Placental epithelial cell (primary cell): ENCODE results near the gene ZNF263. TPM values are rescaled to one million over a fixed set of nuclear protein-coding genes. Genes with fewer than 3 reads are reported as not detected.

ENCODE experiments used
- total RNA-seq: library from RNA; depleted of rRNA; stranded (reverse); fragments of >200 nt; gene quantifications from 2 replicates; pipeline ENCODE4 v1.2.3, GENCODE V29; 2012

ZNF263 gene
- 47.8 and 63.6 TPM in 2 replicates for total RNA-seq

GRCh38 chr16:3282730-3283542 lies at the start of gene ZNF263:
Gene ZNF263 (plus strand): TSS chr16:3283491. CDS start chr16:3283819, 328 bp downstream.

GRCh38 chr16:3234857-3235561 lies 48.3 kb upstream of the ZNF263 start, which contains the start of gene ZNF200:
Gene ZNF200 (minus strand): TSS chr16:3235158. CDS start chr16:3233755, 1,403 bp downstream.

GRCh38 chr16:3256146-3256865 lies 27.0 kb upstream of the ZNF263 start, which contains the start of gene MEFV:
Gene MEFV (minus strand): TSS chr16:3256633. CDS start chr16:3256587, 46 bp downstream.

GRCh38 chr16:3305109-3306068 lies 22.1 kb downstream of the ZNF263 start, which contains the start of the genes TIGD7 and ZNF75A:
Gene TIGD7 (minus strand): TSS chr16:3305430. CDS start chr16:3300614, 4,816 bp downstream.
Gene ZNF75A (plus strand): TSS chr16:3305497. CDS start chr16:3308429, 2,932 bp downstream.

Other genes with a start within 250 kb of the ZNF263 start
- gene BICDL2, start 246.5 kb upstream of the ZNF263 start, total RNA-seq: not detected in 2 replicates
- gene MMP25, start 236.9 kb upstream of the ZNF263 start, total RNA-seq: under 0.01 and 0.11 TPM in 2 replicates
- 0.79 and 7.4 TPM in 2 replicates for gene IL32, start 217.9 kb upstream of the ZNF263 start, total RNA-seq
- gene ZSCAN10, start 184.2 kb upstream of the ZNF263 start, total RNA-seq: not detected in 2 replicates
- gene ZNF205, start 170.9 kb upstream of the ZNF263 start, total RNA-seq: 13.7 and 19.2 TPM in 2 replicates
- 11.4 and 13.2 TPM in 2 replicates for gene ZNF213, start 148.5 kb upstream of the ZNF263 start, total RNA-seq
- gene OR1F1, start 95.3 kb upstream of the ZNF263 start, total RNA-seq: not detected in 2 replicates
- 8.6 and 10.6 TPM in 2 replicates for gene ZNF200, start 48.3 kb upstream of the ZNF263 start, total RNA-seq
- gene MEFV, start 26.9 kb upstream of the ZNF263 start, total RNA-seq: 0.22 TPM in 1 of 2 replicates, not detected in the other
- gene TIGD7, start 21.9 kb downstream of the ZNF263 start, total RNA-seq: 4.1 and 6.7 TPM in 2 replicates
- 35.8 and 36.5 TPM in 2 replicates for gene ZNF75A, start 22.0 kb downstream of the ZNF263 start, total RNA-seq
- under 0.01 and 0.43 TPM in 2 replicates for gene OR2C1, start 72.4 kb downstream of the ZNF263 start, total RNA-seq
- 11.1 and 11.4 TPM in 2 replicates for gene ZSCAN32, start 117.5 kb downstream of the ZNF263 start, total RNA-seq
- gene ZNF174, start 117.7 kb downstream of the ZNF263 start, total RNA-seq: 7.6 and 7.9 TPM in 2 replicates
- 1.2 and 2.3 TPM in 2 replicates for gene ZNF597, start 160.0 kb downstream of the ZNF263 start, total RNA-seq
- 20.0 and 30.6 TPM in 2 replicates for gene NAA60, start 160.2 kb downstream of the ZNF263 start, total RNA-seq
- not detected in 2 replicates for gene C16orf90, start 212.0 kb downstream of the ZNF263 start, total RNA-seq
- 8.8 and 18.8 TPM in 2 replicates for gene CLUAP1, start 217.5 kb downstream of the ZNF263 start, total RNA-seq